Activated CD4-positive, alpha-beta memory T cell treated with anti-CD3 and anti-CD28 coated beads for 36 hours (primary cell): Measurements from ENCODE around the gene USP17L24. TPM values are rescaled to one million over a fixed set of nuclear protein-coding genes. Genes with fewer than 3 reads are reported as not detected.
"Not testable (repeated sequence)": the region's sequence is repeated elsewhere in the genome, so short reads cannot be mapped to it uniquely, and the experiment has no call there.

ENCODE experiments used
- CTCF ChIA-PET: fragments of 350-600 bp; sonication (Branson Sonifier 250); formaldehyde crosslinking; loops from one replicate; lab custom pipeline; 2021; ENCODE audit warnings: antibody characterized with exemption, inconsistent platforms; lab: Charles Lee
- POLR2A ChIA-PET: fragments of 350-600 bp; sonication (Branson Sonifier 250); formaldehyde crosslinking; loops from one replicate; lab custom pipeline; 2021; ENCODE audit warnings: antibody characterized with exemption; lab: Charles Lee
- DNase-seq: peaks from one replicate; pipeline ENCODE4 v3.0.0-alpha.2; 2020
- H3K27ac Mint-ChIP-seq: one replicate; pipeline ENCODE4 v1.8.0; 2021; ENCODE audit warnings: mixed read lengths
- H3K27me3 Mint-ChIP-seq: one replicate; pipeline ENCODE4 v1.8.0; 2021; ENCODE audit warnings: mixed read lengths
- H3K36me3 Mint-ChIP-seq: one replicate; pipeline ENCODE4 v1.8.0; 2021; ENCODE audit warnings: mixed read lengths
- H3K4me1 Mint-ChIP-seq: one replicate; pipeline ENCODE4 v1.8.0; 2021; ENCODE audit warnings: low read depth, mixed read lengths
- H3K4me3 Mint-ChIP-seq: one replicate; pipeline ENCODE4 v1.8.0; 2021; ENCODE audit warnings: mild to moderate bottlenecking, mixed read lengths
- H3K9me3 Mint-ChIP-seq: one replicate; pipeline ENCODE4 v1.8.0; 2021; ENCODE audit warnings: mixed read lengths
- intact Hi-C: fragments of 100-400 bp; cut with micrococcal nuclease; formaldehyde crosslinking; loops from one replicate; pipeline ENCODE4 v1.15.1; 2023
- total RNA-seq, 2 experiments: library from RNA; stranded (reverse); gene quantifications; one replicate each; pipeline ENCODE4 v1.2.3, GENCODE V29; 2021

Gene USP17L24
- not detected for total RNA-seq

- POLR2A ChIA-PET: not testable (repeated sequence)
Measured at GRCh38 chr4:9324865-9325264, at the start of gene USP17L24. USP17L24 (plus strand) TSS chr4:9325165; CDS start chr4:9325165, 0 bp downstream.

DNA sequence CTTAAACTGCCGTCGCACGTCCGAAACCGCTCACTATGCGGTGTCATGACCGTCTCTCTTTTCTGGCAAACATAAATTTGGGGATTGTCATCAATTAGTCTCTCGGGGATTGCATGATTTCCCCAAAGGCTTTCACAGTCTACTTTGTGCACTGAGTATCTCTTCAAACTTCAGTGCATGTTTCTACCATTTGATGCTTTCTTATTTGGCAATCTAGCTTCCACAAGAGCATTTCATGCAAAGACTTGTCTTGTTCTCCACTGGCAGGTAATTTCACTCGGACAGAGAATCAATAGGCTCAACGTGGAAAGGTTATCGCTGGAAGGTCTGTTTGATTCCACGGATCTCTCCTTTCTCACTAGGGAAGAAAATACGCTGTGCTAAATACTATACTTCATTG lies 774 bp upstream of the USP17L24 start:
- H3K27me3 Mint-ChIP-seq, intact Hi-C loops, CTCF ChIA-PET, DNase-seq, H3K27ac Mint-ChIP-seq, H3K4me3 Mint-ChIP-seq, POLR2A ChIA-PET, H3K9me3 Mint-ChIP-seq, H3K36me3 Mint-ChIP-seq, H3K4me1 Mint-ChIP-seq: not testable (repeated sequence)

More at GRCh38 chr4:9324865-9325264, at the start of gene USP17L24:
- H3K27ac Mint-ChIP-seq, H3K4me1 Mint-ChIP-seq, DNase-seq, H3K9me3 Mint-ChIP-seq, intact Hi-C loops, CTCF ChIA-PET, H3K36me3 Mint-ChIP-seq, H3K4me3 Mint-ChIP-seq, H3K27me3 Mint-ChIP-seq: not testable (repeated sequence)

- H3K9me3 Mint-ChIP-seq, POLR2A ChIA-PET, intact Hi-C loops, H3K4me1 Mint-ChIP-seq, H3K36me3 Mint-ChIP-seq, CTCF ChIA-PET, H3K27me3 Mint-ChIP-seq, DNase-seq, H3K27ac Mint-ChIP-seq, H3K4me3 Mint-ChIP-seq: not testable (repeated sequence)
Measured at GRCh38 chr4:9329611-9330010, 4.6 kb downstream of the USP17L24 start, which contains the start of gene USP17L25. USP17L25 (plus strand) TSS chr4:9329911; CDS start chr4:9329911, 0 bp downstream.

DNA sequence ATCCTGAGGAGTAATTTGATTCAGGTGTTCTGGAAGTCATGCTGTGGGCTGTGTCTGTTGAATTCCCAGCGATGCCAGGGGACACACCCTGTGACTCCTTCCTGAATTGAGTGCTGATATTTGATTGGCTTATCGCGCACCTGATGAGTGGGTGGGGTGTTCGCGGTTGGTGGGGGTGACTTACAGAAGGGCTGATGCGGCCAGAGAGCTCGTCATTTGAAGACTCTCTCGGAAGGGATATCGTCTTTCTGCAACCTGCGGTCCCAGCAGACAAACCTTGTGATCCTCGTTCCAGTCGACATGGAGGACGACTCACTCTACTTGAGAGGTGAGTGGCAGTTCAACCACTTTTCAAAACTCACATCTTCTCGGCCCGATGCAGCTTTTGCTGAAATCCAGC lies 9.4 kb downstream of the USP17L24 start, which contains the start of gene USP17L26:
Gene USP17L26 (plus strand): TSS at position 301 of the 400 bp plus-strand sequence. CDS start 0 bp downstream, at position 301.
- H3K9me3 Mint-ChIP-seq, H3K36me3 Mint-ChIP-seq, H3K4me1 Mint-ChIP-seq, intact Hi-C loops, H3K4me3 Mint-ChIP-seq, H3K27ac Mint-ChIP-seq, POLR2A ChIA-PET, DNase-seq, CTCF ChIA-PET, H3K27me3 Mint-ChIP-seq: not testable (repeated sequence)

GRCh38 chr4:9339103-9339502 lies 14.1 kb downstream of the USP17L24 start, which contains the start of gene USP17L5:
USP17L5 (plus strand) TSS chr4:9339403; CDS start chr4:9339403, 0 bp downstream.
- intact Hi-C loops, H3K27ac Mint-ChIP-seq, H3K4me1 Mint-ChIP-seq, DNase-seq, H3K4me3 Mint-ChIP-seq, POLR2A ChIA-PET, H3K27me3 Mint-ChIP-seq, H3K36me3 Mint-ChIP-seq, H3K9me3 Mint-ChIP-seq, CTCF ChIA-PET: not testable (repeated sequence)

- POLR2A ChIA-PET, H3K36me3 Mint-ChIP-seq, intact Hi-C loops: not testable (repeated sequence)
Measured at GRCh38 chr4:9343848-9344247, 18.9 kb downstream of the USP17L24 start, which contains the start of gene USP17L27. USP17L27 (plus strand) TSS chr4:9344148; CDS start chr4:9344148, 0 bp downstream.

GRCh38 chr4:9348593-9348992 lies 23.6 kb downstream of the USP17L24 start, which contains the start of gene USP17L28:
USP17L28 (plus strand) TSS chr4:9348893; CDS start chr4:9348893, 0 bp downstream.
- H3K4me3 Mint-ChIP-seq, CTCF ChIA-PET, H3K27ac Mint-ChIP-seq: not testable (repeated sequence)

More at GRCh38 chr4:9343848-9344247, 18.9 kb downstream of the USP17L24 start, which contains the start of gene USP17L27:
- H3K9me3 Mint-ChIP-seq, H3K27me3 Mint-ChIP-seq, H3K4me3 Mint-ChIP-seq, CTCF ChIA-PET, DNase-seq, H3K4me1 Mint-ChIP-seq, H3K27ac Mint-ChIP-seq: not testable (repeated sequence)

GRCh38 chr4:9350866-9351265 lies 25.9 kb downstream of the USP17L24 start:
- H3K27me3 Mint-ChIP-seq, H3K4me1 Mint-ChIP-seq, POLR2A ChIA-PET, H3K4me3 Mint-ChIP-seq, intact Hi-C loops, CTCF ChIA-PET, H3K27ac Mint-ChIP-seq, H3K9me3 Mint-ChIP-seq, DNase-seq, H3K36me3 Mint-ChIP-seq: not testable (repeated sequence)

More at GRCh38 chr4:9348593-9348992, 23.6 kb downstream of the USP17L24 start, which contains the start of gene USP17L28:
- H3K27me3 Mint-ChIP-seq, H3K4me1 Mint-ChIP-seq, H3K36me3 Mint-ChIP-seq, intact Hi-C loops, DNase-seq, POLR2A ChIA-PET, H3K9me3 Mint-ChIP-seq: not testable (repeated sequence)

DNA sequence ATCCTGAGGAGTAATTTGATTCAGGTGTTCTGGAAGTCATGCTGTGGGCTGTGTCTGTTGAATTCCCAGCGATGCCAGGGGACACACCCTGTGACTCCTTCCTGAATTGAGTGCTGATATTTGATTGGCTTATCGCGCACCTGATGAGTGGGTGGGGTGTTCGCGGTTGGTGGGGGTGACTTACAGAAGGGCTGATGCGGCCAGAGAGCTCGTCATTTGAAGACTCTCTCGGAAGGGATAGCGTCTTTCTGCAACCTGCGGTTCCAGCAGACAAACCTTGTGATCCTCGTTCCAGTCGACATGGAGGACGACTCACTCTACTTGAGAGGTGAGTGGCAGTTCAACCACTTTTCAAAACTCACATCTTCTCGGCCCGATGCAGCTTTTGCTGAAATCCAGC lies 28.4 kb downstream of the USP17L24 start, which contains the start of gene USP17L29:
Gene USP17L29 (plus strand): TSS at position 301 of the 400 bp plus-strand sequence. CDS start 0 bp downstream, at position 301.
- H3K4me3 Mint-ChIP-seq, H3K36me3 Mint-ChIP-seq, DNase-seq, H3K9me3 Mint-ChIP-seq, H3K4me1 Mint-ChIP-seq, H3K27me3 Mint-ChIP-seq, H3K27ac Mint-ChIP-seq, intact Hi-C loops, POLR2A ChIA-PET, CTCF ChIA-PET: not testable (repeated sequence)

GRCh38 chr4:9362829-9363228 lies 37.9 kb downstream of the USP17L24 start, which contains the start of gene USP17L30:
USP17L30 (plus strand) TSS chr4:9363129; CDS start chr4:9363129, 0 bp downstream.
- H3K27me3 Mint-ChIP-seq, POLR2A ChIA-PET, H3K36me3 Mint-ChIP-seq, CTCF ChIA-PET, DNase-seq, H3K27ac Mint-ChIP-seq, H3K4me1 Mint-ChIP-seq, intact Hi-C loops, H3K9me3 Mint-ChIP-seq, H3K4me3 Mint-ChIP-seq: not testable (repeated sequence)

Other genes starting within 250 kb of the USP17L24 start
- gene FAM90A26, start 154.8 kb upstream of the USP17L24 start, total RNA-seq: not detected
- gene USP17L10, start 114.5 kb upstream of the USP17L24 start, total RNA-seq: not detected
- not detected for gene USP17L11, start 109.8 kb upstream of the USP17L24 start, total RNA-seq
- not detected for gene USP17L12, start 105.0 kb upstream of the USP17L24 start, total RNA-seq
- not detected for gene USP17L13, start 100.3 kb upstream of the USP17L24 start, total RNA-seq
- gene USP17L15, start 90.8 kb upstream of the USP17L24 start, total RNA-seq: not detected
- gene USP17L17, start 81.3 kb upstream of the USP17L24 start, total RNA-seq: not detected
- not detected for gene USP17L18, start 76.5 kb upstream of the USP17L24 start, total RNA-seq
- gene USP17L19, start 71.8 kb upstream of the USP17L24 start, total RNA-seq: not detected
- not detected for gene USP17L20, start 67.0 kb upstream of the USP17L24 start, total RNA-seq
- gene USP17L21, start 62.3 kb upstream of the USP17L24 start, total RNA-seq: not detected
- gene USP17L22, start 57.5 kb upstream of the USP17L24 start, total RNA-seq: not detected
- not detected for gene USP17L25, start 4.7 kb downstream of the USP17L24 start, total RNA-seq
- gene USP17L26, start 9.5 kb downstream of the USP17L24 start, total RNA-seq: not detected
- not detected for gene USP17L5, start 14.2 kb downstream of the USP17L24 start, total RNA-seq
- gene USP17L27, start 19.0 kb downstream of the USP17L24 start, total RNA-seq: not detected
- not detected for gene USP17L28, start 23.7 kb downstream of the USP17L24 start, total RNA-seq
- not detected for gene USP17L29, start 28.5 kb downstream of the USP17L24 start, total RNA-seq
- not detected for gene USP17L30, start 38.0 kb downstream of the USP17L24 start, total RNA-seq
- gene DEFB131A, start 119.2 kb downstream of the USP17L24 start, total RNA-seq: not detected